HS-5 (cell line): ENCODE results near the gene KHDC3L.
"Not testable (repeated sequence)": the region's sequence is repeated elsewhere in the genome, so short reads cannot be mapped to it uniquely, and the experiment has no call there.

ENCODE experiments used
- DNase-seq: peaks from one replicate; pipeline ENCODE4 v3.0.0-alpha.2; 2012; ENCODE audit warnings: low read depth

Gene KHDC3L

DNA sequence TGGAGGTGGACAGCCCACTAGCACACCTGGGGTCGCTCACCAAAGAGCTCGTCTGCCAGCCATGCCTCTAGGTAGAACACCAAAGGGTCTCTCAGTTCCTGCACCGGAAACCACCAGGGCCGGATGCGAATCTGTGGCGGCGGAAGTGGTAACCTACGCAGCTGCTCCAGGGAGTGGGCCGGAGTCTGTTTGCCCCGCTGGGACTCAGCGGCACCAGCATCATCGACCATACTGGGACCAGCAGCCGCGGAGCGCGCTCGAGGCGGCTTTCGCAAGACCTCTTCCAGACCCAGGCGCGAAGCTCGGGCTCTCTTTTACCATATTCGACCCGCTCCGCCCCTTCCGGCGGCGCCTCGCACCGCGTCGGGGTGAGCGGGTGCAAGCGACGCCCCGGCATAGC lies 7.1 kb downstream of the KHDC3L start, which contains the start of gene OOEP:
OOEP (minus strand) TSS at position 335 of the 400 bp plus-strand sequence; CDS start at position 230, 105 bp downstream.
- no peak for DNase-seq

DNA sequence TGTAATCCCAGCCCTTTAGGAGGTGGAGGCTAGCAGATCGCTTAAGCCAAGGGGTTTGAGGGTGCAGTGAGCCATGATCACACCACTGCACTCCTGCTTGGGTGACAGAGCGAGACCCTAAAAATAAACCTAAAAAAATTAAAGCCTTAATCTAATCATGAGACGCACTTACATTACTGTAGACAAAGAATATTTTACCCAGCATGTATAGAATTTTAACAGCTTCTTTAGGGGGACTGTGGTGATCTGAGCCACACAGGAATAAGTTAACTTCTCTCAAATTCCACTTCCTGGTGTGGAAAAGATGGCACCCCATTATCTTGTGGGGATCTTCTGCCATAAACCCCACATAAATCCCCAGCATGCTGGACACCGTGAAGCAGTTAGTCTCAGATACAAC lies 9.5 kb downstream of the KHDC3L start:
- no peak for DNase-seq

DNA sequence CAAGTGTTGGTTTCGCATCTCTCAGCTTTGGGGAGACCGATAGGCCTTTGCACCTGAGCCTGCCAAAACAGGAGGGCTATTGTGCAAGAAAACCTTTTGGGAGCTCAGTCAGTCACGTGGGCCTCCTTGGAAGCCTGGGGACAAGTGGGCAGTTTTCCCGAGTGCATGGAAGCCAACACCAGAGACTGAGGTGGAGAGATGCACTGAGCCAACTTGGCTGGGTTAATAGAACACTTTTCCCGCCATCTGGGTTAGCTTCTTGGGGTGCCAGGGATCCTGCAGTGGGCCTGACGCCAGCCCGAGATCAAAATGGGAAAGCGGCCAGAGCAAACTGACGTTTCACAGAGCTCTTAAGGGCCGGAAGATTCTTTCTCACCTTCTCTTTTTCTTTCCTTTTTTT lies 10.1 kb downstream of the KHDC3L start:
- DNase-seq, result no peak

DNA sequence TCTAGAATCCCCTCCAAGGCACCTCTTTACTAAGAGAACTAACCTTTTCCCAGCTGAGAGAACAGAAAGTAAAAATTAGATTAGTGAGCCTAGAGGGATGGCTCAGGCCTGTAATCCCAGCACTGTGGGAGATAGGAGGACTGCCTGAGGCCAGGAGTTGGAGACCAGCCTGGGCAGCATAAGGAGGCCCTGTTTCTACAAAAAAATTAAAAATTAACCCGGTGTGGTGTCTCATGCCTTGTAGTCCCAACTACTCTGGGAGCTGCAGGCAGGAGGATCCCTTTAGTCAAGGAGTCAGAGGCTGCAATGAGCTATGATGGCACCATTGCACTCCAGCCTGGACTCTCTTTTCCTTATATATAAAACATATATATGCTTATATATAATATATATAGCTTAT lies 12.8 kb downstream of the KHDC3L start:
- DNase-seq, result no peak

DNA sequence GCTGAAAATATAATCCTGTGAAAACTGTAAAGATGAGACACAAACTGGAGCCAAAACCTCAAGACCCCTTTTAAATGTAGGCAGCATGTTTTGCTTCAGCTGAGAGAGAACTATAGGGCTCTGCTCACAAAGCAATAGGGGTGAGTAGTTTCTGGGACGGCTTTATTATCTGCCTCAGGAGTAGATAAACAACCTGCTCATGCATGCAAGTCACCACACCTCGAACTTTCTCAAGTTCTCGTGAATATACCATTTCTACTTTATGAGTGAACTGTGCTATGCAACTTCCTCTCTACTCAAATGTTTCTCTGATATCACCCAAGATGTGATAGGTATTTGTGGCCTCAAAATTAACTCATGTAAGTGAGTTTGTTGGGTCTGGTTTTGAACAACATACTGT lies 14.8 kb downstream of the KHDC3L start:
- DNase-seq, result no peak

DNA sequence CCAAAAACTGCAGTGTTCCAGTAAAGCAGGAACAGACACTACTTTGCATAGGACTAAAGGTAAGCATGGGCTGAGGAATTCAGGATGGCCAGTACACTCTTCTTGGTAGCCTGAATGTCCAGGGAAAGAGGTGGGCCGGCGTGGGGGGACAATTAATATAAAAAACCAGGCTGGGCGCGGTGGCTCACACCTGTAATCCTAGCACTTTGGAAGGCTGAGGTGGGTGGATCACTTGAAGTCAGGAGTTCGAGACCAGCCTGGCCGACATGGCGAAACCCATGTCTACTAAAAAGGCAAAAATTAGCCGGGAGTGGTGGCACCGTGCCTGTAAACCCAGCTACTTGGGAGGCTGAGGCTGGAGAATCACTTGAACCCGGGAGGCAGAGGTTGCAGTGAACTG lies 19.1 kb downstream of the KHDC3L start:
- DNase-seq, result not testable (repeated sequence)

DNA sequence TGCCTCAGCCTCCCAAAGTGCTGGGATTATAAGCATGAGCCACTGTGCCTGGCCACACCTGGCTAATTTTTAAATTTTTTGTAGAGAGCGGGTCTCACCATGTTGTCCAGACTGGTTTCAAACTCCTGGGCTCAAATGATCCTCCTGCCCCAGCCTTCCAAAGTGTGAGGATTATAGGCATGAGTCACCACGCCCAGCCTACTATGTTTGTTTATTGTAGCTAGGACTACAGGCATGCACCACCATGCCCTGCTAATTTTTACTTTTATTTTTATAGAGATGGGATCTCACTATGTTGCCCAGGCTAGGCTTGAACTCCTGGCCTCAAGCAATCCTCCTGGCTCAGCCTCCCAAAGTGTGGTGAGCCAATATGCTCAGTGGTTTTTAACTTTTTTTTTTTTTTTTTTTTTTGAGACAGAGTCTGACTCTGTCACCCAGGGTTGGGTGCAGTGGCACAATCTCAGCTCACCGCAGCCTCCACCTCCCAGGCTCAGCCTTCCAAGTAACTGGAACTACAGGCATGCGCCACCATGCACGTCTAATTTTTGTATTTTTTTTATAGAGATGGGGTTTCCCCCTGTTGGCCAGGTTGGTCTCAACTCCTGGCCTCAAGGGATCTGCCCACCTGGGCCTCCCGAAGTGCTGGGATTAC lies 20.1 kb downstream of the KHDC3L start:
- DNase-seq, result no peak

DNA sequence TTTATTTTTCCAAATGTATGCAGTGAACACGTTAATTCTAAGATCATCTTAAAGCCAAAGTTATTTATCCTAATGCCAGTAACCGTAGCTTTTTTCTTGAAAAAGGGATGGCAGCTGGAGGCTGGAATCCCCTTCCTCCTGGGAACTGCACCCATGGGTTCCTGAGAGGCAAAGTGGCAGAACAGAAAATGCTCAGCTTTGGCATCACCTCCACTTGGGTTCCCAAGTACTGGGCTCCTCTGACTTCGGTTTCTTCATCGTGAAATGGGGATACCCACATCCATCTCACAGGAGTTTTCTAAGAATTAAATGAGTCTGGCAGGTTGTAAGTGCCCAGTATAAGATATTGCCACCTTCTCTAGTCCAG lies 26.0 kb downstream of the KHDC3L start:
- DNase-seq, result no peak

DNA sequence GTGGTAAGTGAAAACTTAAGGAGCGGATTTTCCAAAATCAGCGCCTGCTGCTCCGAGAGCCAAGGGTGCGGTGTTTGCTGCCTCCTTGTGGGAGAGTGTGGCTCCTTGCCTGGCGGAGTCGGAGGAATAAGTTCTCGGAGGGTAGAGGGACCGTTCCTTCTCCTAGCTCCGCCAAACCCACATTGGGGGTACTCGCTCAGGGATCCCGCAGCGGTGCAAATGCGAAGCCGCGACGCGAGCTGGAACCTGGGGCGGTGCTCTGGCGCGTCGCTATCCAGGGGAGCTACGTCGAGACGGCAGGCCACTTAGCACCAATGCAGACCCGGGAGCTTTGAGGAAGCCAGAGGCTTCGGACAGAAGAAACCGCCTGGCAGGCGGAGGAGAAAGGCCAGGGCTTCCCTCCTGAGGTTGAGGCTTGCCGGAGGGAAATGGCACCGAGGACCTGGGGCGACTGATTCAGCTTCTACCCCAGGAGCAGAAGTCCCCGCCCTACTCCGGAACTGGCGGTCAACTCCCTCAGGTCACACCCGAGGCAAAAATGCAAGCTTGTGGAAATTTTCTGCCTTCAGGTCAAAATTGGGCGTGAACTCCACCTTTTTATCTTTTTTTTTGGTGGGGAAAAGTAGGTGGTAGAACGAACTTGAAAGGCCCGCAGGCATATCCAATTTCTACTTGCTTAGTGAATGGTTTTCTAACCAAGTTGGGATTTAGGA lies 26.5 kb downstream of the KHDC3L start:
- peak; percentile 52 for DNase-seq

DNA sequence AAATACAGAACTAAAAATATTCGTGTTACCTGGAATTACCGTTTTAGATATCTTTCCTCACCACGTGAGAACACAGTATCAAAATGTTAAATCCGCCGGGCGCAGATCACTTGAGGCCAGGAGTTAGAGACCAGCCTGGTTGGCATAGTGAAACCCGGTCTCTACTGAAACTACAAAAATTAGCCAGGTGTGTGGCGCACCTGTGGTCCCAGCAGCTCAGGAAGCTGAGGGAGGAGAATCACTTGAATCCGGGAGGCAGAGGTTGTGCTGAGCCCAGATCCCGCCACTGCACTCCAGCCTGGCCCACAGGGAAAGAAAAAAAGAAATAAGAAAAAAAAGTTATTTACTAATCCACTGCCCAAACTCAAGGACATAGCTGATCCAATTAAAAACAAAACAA lies 27.4 kb downstream of the KHDC3L start:
- DNase-seq, result no peak

DNA sequence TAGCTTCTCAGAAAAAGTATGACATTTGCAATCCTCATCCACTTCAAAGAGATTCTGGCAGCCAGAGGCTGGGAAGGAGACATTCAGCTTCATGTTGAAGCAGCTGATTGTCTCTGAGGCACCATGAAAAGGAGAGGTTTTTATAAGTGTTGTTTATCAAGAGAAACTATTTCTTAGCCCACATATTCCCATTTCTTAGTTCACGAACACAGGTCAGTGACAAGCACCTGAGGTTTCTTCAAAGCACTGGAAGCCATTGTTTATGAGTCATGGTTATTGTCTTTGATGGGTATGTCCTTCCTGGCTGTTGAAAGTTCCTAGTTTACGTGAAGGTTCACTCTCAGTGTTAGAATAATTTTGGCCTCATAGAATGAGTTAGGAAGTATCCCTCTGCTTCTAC lies 29.2 kb downstream of the KHDC3L start:
- no peak for DNase-seq

DNA sequence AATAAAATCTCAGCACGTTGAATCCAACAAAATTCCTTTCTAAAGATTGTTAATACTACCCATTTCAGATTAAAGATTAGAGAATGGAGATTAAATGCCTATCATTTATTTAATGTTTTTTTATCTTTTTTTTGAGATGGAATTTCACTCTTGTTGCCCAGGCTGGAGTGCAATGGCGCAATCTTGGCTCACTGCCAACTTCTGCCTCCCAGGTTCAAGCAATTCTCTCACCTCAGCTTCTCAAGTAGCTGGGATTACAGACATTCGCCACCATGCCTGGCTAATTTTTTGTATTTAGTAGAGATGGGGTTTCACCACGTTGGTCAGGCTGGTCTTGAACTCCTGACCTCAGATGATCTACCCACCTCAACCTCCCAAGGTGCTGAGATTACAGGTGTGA lies 29.7 kb downstream of the KHDC3L start:
- DNase-seq, result not testable (repeated sequence)

DNA sequence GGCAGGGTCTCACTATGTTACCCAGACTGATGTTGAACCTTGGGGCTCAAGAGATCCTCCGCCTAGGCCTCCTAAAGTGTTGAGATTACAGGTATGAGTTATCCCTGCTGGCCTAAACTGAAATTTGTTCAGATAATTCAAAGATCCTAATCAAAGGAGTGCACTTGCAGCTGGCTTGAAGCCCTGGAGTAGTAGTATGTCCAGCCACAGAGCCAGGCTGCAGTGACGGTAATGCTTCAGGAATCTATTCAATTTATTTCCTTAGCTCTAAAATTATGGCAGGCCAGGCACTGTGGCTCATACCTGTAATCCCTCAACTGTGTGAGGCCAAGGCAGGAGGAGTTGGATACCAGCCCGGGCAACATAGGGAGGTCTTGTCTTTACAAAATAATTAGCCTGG lies 30.8 kb downstream of the KHDC3L start:
- no peak for DNase-seq

DNA sequence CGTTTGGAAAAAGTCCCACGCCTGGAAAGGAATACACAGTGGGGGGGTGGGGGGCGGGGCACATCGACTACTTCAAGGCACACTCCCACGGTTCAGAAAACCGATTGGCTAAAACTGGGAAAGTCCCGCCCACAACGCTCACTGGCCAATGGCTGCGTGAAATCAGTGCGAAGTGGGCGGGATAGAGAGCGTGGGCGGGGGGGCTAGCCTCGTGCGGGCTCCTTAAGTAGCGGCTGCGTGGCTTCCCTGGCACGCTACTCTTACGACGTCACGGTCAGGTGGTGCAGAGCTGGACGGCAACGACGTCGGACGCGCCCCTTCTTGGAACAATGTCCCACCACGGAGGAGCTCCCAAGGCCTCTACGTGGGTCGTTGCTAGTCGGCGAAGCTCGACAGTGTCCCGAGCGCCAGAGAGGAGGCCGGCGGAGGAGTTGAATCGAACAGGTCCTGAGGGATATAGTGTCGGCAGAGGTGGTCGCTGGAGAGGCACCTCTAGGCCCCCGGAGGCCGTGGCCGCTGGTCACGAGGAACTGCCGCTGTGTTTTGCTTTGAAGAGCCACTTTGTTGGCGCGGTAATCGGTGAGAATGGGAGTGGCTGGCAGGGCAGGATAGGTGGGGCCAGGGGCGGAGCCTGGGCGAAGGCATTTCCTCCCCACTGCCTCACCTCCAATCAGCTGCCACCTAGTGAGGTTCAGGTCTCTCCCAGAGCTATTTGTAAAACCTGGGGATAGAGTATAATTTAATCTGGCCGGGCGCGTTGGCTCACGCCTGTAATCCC lies 32.3 kb downstream of the KHDC3L start, which contains the start of gene DDX43:
DDX43 (plus strand) TSS at position 252 of the 778 bp plus-strand sequence; CDS start at position 330, 78 bp downstream.
- DNase-seq, result no peak

DNA sequence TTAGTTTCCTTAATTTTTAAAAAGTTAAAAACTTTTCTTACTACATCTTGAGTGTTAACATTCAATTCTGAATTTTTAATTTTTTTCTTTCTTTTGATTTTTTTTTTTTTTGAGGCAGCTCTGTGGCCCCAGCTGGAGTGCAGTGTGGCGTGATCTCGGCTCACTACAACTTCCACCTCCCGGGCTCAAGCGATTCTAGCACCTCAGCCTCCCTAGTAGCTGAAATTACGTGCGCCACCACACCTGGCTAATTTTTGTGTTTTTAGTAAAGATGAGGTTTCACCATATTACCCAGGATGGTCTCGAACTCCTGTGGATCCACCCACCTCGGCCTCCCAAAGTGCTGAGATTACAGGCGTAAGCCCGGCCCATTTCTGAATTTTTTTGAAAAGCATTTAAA lies 33.4 kb downstream of the KHDC3L start:
- no peak for DNase-seq

DNA sequence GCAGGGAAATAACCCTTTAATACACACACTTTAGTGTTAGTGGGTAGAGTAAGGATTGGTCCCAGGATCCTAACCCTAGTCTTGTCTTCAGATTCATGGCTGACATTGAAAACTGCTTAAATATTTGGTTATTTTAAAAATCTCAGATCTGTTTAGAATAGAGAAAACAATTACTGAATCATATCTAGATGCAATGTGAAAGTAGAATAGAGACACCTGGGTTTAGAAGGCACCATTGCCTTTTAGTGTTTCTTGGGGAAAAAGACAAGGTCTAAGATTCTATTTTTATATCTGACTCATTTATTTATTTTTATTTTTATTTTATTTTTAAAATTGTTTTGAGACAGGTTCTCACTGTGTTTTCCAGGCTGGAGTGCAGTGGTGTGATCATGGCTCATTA lies 38.2 kb downstream of the KHDC3L start:
- no peak for DNase-seq

DNA sequence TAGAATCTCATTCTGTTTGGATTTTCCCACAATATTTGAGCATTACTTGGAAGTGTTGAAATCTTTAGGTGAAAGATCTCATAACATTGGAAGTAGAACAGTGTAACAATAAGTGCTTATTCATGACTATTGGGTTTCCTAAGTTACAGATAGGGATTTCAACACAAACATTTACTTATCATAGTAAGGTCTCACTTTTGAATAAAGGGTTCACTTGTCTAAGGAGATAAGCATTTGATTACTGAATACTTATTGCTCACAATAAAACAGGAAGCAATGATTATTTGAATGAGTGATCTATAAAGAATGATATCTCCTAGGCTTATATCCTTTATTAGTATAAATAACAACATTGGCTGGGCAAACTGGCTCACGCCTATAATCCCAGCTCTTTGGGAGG lies 46.9 kb downstream of the KHDC3L start:
- DNase-seq, result no peak

DNA sequence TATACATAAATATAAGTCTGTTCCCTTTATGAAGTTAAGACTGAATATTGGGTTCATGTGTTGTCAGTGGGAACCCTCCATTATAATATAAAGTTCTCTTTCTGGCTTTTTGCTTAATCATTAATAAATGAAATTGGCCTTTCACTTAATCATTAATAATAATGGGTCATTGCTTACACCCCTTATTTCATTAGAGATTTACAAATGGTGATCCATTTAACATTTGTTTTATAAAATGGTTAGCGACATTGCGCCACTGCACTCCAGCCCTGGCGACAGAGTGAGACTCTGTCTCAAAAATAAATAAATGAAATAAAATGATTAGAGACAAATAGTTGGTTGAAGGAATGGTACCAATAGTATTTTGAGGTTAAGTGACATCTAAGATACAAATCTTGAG lies 50.6 kb downstream of the KHDC3L start:
- DNase-seq, result no peak
